HG03066 (cell line): ENCODE measurements around the gene GOLGA6L4.
"Not testable (repeated sequence)": the region's sequence is repeated elsewhere in the genome, so short reads cannot be mapped to it uniquely, and the experiment has no call there.

Experiments used
- ATAC-seq: cut with Tn5 transposase; IDR thresholded peaks from one replicate; pipeline ENCODE4 v1.9.1; 2021; ENCODE audit warnings: low read depth; ENCODE audit not compliant: unreplicated experiment

The GOLGA6L4 gene, protein sequence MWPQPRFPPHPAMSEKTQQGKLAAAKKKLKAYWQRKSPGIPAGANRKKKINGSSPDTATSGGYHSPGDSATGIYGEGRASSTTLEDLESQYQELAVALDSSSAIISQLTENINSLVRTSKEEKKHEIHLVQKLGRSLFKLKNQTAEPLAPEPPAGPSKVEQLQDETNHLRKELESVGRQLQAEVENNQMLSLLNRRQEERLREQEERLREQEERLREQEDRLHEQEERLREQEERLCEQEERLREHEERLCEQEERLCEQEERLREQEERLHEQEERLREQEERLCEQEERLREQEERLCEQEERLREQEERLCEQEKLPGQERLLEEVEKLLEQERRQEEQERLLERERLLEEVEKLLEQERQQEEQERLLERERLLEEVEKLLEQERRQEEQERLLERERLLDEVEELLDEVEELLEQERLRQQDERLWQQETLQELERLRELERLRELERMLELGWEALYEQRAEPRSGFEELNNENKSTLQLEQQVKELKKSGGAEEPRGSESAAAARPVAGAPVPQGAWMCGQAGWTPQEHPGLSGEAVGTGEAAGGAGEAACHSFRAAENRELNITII

GRCh38 chr15:84235573-84235972 is at the start of gene GOLGA6L4:
TSS of gene GOLGA6L4 (plus strand) at chr15:84235773. CDS start at chr15:84235835, 62 bp downstream.
- not testable (repeated sequence) for ATAC-seq

DNA sequence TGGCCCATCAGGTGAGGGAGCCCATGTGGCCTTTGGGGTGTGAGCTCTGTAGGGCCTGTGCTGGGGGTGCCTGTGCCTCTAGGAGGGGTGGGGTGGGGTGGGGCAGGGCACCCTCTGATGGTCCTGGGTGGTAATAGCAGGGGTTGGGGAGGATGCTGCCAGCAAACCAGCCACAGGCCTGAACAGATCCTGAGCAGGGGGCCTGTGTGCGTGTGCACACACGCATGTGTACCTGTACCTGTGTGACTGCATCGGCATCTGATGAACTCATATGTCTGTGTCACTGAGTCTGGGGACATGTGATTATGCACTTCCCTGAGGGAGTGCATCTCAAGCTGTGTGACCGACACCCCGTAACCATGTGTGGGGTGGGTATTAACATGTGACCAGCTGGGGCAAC is 42.6 kb upstream of the GOLGA6L4 start:
- ATAC-seq = not testable (repeated sequence)

DNA sequence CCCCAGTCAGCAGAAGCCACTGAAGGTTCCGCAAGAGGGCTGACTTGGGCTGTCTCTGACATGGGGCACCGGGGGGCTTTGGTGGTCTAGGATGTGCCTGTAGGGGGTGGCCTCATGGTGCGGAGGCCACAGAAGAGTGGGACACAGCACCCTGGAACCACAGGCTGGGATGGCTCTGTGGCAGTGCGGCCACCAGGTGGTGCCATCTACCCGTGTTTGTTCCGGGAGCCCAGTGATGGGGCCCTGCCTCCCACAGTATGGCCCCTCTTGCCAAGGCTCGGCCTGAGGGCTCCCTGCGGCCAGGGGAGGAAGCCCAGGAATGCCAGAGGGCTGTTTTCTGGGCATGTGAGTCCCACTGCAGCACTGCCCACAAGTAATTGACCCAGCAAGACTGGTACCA is 40.0 kb upstream of the GOLGA6L4 start:
- not testable (repeated sequence) for ATAC-seq

GRCh38 chr15:84196530-84197188 is 38.9 kb upstream of the GOLGA6L4 start:
- not testable (repeated sequence) for ATAC-seq

- ATAC-seq = not testable (repeated sequence)
These were observed 35.7 kb upstream of the GOLGA6L4 start for GRCh38 chr15:84199865-84200264.

GRCh38 chr15:84246441-84246840 is 10.9 kb downstream of the GOLGA6L4 start:
- ATAC-seq = not testable (repeated sequence)
